GM19025 (cell line): ENCODE measurements around the gene SLC9A9.
"Not testable (repeated sequence)": the region's sequence is repeated elsewhere in the genome, so short reads cannot be mapped to it uniquely, and the experiment has no call there.

ENCODE experiments used
- ATAC-seq: cut with Tn5 transposase; IDR thresholded peaks from one replicate; pipeline ENCODE4 v1.9.1; 2021; ENCODE audit warnings: mild to moderate bottlenecking, low read depth, moderate library complexity; ENCODE audit not compliant: unreplicated experiment

The SLC9A9 gene

DNA sequence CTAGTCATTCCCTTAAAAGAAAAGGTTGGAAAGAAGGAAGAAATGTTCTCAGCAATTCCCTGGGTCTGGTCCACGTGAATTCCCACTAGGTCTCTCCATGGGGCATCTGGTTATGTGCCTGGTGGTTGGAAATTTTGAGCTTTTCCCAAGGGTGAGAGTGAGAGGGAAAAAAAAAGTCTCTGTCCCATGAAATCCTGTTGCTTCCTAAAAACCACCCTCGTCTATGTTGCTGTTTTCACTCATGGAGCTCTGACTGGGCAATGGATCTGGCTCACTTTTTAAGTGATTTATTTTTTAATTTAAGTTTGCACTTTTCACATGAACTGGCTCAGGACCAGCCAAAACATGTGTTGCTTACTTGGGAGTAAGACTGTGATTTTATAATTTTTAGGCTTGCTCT is 538.6 kb downstream of the SLC9A9 start:
- no peak for ATAC-seq

- ATAC-seq = no peak
Measured at GRCh38 chr3:143307613-143308183, 540.6 kb downstream of the SLC9A9 start.

- no peak for ATAC-seq
Measured at GRCh38 chr3:143306407-143306806, 541.9 kb downstream of the SLC9A9 start.

DNA sequence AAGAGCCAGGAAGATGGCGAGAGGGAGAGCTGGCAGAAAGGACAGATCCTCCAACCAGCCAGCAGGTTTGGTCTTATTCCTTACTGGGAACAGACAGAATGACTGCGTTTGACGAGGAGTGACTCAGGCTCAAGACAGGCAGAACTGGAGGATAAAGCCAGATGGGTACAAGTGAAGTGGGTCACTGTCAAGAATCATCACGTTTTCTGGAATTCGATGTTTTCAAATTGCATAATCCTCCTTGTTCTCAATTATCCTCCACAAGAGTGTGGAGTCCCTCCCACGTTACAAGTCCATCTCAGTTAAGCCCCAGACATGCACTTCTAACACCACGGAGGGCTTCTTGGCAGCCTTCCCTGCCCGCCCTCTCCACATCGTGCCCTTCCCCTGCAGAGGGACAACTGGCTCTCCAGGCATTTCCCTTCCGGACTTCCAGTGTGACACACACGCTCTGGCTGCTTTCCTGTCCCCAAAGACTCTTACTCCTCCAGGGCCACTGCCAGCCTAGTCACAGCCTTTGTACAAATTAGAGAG is 545.6 kb downstream of the SLC9A9 start:
- ATAC-seq = no peak

DNA sequence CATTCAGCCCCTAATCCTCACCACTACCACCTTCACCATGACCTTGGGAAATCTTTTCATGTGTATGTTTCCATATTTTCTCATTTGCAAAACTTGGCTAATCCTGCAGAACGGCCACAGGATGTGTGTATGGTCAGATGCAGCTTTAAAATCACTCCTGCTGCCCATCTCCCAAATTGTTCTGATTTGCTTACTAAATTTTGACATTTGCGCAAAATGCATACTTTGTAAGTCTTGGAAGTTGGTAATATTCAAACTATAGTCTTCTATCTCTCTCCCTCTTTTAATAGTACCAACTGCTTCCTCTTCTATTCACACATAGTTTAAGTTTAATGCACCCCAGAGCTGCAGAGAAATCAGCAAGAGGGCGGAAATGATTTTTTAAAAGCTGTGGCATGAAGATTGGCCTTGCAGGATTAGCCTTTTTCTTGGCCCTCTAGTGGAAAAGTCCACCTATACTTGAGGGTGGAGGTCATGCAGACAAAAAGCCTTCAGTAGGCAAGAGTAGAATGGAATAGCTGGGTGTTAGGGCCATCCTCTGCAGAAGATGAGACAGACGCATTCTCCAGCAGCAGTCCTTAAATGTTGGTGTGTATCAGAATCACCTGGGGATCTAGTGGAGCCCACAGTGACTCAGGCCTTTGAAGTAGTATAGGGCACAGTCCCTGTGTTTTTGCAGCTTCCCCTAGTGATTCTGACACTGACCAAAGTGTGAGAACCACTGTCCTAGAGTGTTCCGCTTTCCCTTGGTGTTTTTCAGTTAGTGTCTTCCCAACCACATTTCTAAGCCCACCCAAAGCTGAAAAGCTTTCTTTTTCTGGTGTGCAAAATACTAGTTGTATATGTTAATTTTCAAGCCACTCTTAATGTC is 547.0 kb downstream of the SLC9A9 start:
- no peak for ATAC-seq

DNA sequence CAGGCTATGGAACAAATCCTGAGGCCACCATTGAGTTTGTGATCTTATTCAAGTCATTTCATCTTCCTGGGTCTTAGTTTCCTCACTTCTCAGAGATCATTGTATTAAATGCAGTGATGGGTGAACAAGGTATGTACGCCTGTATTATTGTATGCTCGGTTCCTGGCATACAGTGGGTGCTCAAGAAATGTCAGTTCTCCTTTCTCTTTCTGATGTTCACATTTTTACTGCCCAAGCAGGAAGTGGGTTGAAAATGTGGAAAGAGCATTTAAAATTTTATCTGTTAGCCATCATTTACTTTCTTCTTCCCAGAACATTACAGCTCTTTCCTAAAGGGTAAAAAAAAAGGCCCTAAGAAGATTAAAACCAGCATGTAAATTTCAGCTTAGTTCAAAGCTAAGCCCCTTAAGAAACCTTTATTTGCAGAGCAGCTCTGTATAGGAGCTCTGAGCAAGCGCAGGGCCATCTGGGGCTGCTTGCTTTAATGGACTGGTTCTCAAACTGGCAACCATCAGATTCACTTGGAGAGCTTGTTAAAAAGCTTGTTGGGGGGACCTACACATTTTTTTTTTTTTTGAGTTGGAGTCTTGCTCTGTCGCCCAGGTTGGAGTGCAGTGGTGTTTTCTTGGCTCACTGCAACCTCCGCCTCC is 549.3 kb downstream of the SLC9A9 start:
- no peak for ATAC-seq

GRCh38 chr3:143298380-143298779 is 549.9 kb downstream of the SLC9A9 start:
- no peak for ATAC-seq

- no peak for ATAC-seq
Measured at GRCh38 chr3:143295201-143296080, 552.8 kb downstream of the SLC9A9 start.

DNA sequence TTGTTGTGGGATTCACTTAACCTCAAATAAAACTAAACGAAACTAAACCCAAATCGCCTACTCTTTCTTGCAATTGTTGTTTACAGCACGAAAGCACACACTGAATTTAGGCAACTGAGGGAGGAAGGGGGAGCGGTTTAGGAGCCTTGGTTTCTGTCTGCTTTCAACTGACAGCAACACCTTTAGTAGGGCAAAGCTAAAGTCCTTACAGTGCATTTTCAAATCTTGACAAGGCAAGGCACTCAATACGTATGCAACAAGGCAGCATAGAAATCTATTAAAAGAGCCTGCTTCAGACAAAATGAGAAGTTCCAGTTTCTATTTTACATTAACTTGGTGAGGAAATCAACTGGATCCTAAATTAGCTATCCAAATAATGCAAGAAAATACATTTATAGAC is 554.1 kb downstream of the SLC9A9 start:
- no peak for ATAC-seq

DNA sequence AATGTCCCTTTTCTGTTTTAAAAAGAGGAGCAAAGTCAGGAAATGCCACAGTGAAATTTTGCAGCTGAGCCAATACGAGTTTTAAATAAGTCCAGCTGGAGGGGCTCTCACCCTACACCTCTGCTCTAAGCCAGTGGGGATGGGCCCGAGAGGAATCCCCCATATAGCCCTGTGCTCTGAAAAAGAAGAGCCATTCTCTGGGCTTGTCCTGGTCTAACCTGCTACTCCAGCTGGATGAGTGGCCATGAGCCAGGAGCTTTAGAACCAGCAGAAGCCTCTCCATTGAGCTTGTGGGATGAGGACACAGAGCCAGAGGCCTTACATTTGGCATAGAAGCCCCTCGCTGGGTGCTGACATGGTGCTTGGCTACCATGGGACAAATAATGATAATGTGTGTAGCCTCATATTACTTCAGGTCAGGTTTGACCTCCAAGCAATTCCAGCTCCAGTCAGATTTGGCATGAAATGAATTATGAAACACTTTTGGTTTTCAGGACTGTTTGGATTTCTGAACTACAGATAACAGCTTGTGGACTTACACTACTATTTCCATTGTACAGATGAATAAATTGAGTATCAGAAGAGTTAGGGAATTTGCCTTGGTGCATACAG is 556.3 kb downstream of the SLC9A9 start:
- ATAC-seq = no peak

- ATAC-seq = no peak
Measured at GRCh38 chr3:143288944-143289343, 559.3 kb downstream of the SLC9A9 start.

DNA sequence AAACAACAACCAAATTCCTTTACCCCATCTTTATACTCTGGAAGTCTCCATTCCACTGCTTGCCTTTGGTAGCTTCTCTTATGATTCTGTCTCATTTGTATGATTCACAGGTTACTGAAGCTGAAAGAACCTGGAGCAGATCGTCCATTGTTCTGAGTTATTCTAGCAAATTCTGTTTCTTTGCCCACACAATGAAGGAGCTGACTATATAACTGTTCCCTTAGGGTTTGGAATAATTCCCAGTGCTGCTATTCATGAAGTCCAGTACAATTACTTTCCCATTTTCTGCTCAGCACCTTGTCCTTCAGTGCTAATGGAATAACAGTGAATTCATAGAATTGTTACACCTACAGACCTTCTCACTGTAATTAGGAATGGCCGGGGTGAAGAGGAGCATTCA is 560.9 kb downstream of the SLC9A9 start:
- ATAC-seq = no peak

DNA sequence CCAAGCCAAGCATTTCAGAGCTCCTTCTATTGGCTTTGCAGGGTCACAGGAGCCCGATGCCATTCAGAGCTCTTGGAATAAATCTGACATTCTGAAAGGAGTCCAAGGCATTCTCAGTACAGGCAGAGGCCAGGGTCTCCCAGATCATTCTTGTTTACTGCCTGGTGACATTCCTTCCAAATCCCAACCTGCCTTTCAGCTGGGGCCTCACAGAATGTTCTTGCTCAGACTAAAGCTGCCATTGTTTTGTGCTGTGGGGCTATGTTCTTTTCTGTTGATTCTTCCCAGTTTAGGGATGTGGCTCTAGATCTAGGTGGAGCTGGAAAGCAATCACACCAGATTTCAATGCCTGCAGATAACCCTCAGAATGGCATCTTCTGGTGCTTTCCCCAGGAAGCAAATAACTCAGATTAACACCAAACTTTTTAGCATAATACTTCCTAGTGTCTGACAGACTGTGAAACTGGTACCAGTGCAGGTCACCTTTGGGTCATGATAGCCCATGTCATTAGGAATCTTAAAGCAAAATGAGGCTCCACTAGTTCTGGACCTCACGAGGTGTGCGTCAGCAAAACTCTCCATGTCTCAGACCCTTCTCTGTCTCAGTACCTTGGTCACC is 561.8 kb downstream of the SLC9A9 start:
- ATAC-seq = no peak

DNA sequence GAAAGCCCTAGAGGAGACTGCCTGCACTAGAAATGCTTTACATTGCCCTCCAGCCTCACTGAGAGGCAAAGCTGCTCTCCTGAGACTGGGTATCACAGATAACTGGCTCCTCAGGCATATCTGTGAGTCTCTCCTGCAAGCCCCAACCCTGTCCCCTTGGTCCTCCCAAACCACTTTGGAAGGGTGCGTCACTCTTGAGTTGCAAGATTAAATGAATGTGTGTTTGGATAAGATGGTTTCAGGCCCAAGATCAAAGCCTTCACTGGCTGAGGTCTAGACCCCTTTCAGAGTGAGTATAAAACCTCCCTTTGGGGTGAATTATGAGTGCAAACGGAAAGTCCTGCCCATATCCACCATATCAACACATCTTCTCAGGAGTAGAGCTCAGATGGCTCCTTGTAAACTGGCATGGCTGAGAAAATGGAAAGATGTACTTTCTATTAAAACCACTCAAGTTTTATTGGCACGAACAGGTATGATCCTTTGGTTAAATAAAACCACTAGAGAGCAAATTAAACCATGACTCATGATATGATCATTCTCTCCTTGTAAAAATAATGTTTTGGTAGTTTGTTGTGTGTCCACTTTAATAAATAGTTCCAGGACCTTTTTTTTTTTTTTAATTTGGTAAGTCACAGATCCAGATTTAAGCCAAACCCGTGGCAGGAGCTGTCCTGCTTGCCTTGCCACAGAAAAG is 564.7 kb downstream of the SLC9A9 start:
- no peak for ATAC-seq

- ATAC-seq = no peak
Measured at GRCh38 chr3:143280984-143281383, 567.3 kb downstream of the SLC9A9 start.

GRCh38 chr3:143279567-143279966 is 568.7 kb downstream of the SLC9A9 start:
- not testable (repeated sequence) for ATAC-seq

- ATAC-seq = no peak
Measured at GRCh38 chr3:143278721-143279120, 569.5 kb downstream of the SLC9A9 start.

GRCh38 chr3:143277531-143277930 is 570.7 kb downstream of the SLC9A9 start:
- no peak for ATAC-seq

- ATAC-seq = no peak
Measured at GRCh38 chr3:143276592-143276991, 571.7 kb downstream of the SLC9A9 start.
